ENCODE measurements around the gene HEXA. TPM values are rescaled to one million over a fixed set of nuclear protein-coding genes. Genes with fewer than 3 reads are reported as not detected.
A peak's percentile ranks its signal among the peaks of the same experiment; 100 is the strongest.
"Not testable (repeated sequence)": the region's sequence is repeated elsewhere in the genome, so short reads cannot be mapped to it uniquely, and the experiment has no call there.

Gene HEXA
- total RNA-seq, 1 donor from 2014 or later: 123 TPM

- no peak overlapping the region for H3K4me3 Mint-ChIP-seq (ENCODE audit: unreplicated experiment)
- no peaks in the 10 kb centered on the region for H3K36me3 Mint-ChIP-seq (ENCODE audit: low read depth, unreplicated experiment)
- H3K27me3 Mint-ChIP-seq (ENCODE audit: unreplicated experiment): peaks cover 4% of the 10 kb centered on the region
- H3K4me1 Mint-ChIP-seq (ENCODE audit: unreplicated experiment): no peaks in the 10 kb centered on the region
- no peak for TF ChIP-seq CTCF (IDR thresholded peaks at IDR 0.05; ENCODE audit: unreplicated experiment)
- no peak overlapping the region for H3K27ac Mint-ChIP-seq (ENCODE audit: unreplicated experiment)
- no peak for DNase-seq (ENCODE audit: low spot score)
- no peaks in the 10 kb centered on the region for H3K9me3 Mint-ChIP-seq (ENCODE audit: unreplicated experiment)
Measured at GRCh38 chr15:72389231-72389630, 13.4 kb upstream of the HEXA start.

GRCh38 chr15:72387741-72388140 lies 11.9 kb upstream of the HEXA start:
- H3K4me3 Mint-ChIP-seq (ENCODE audit: unreplicated experiment): no peak overlapping the region
- no peaks in the 10 kb centered on the region for H3K4me1 Mint-ChIP-seq (ENCODE audit: unreplicated experiment)
- no peak for DNase-seq (ENCODE audit: low spot score)
- no peaks in the 10 kb centered on the region for H3K9me3 Mint-ChIP-seq (ENCODE audit: unreplicated experiment)
- TF ChIP-seq CTCF (IDR thresholded peaks at IDR 0.05; ENCODE audit: unreplicated experiment): no peak
- peaks cover 4% of the 10 kb centered on the region for H3K36me3 Mint-ChIP-seq (ENCODE audit: low read depth, unreplicated experiment)
- peaks cover 4% of the 10 kb centered on the region for H3K27me3 Mint-ChIP-seq (ENCODE audit: unreplicated experiment)
- H3K27ac Mint-ChIP-seq (ENCODE audit: unreplicated experiment): no peak overlapping the region

- DNase-seq (ENCODE audit: low spot score): no peak
- Mint-ChIP-seq H3K4me1 (ENCODE audit: unreplicated experiment) (peaks cover 11% of the 10 kb centered on the region), H3K27ac (ENCODE audit: unreplicated experiment) (no peak overlapping the region), H3K4me3 (ENCODE audit: unreplicated experiment) (no peak overlapping the region), H3K27me3 (ENCODE audit: unreplicated experiment) (no peaks in the 10 kb centered on the region), H3K36me3 (ENCODE audit: low read depth, unreplicated experiment) (peaks cover 4% of the 10 kb centered on the region), H3K9me3 (ENCODE audit: unreplicated experiment) (no peaks in the 10 kb centered on the region)
- peak; percentile 26 for TF ChIP-seq CTCF (IDR thresholded peaks at IDR 0.05; ENCODE audit: unreplicated experiment)
Measured at GRCh38 chr15:72382146-72382545, 6.3 kb upstream of the HEXA start.

GRCh38 chr15:72380743-72381142 lies 4.9 kb upstream of the HEXA start:
- Mint-ChIP-seq H3K36me3 (ENCODE audit: low read depth, unreplicated experiment) (peaks cover 4% of the 10 kb centered on the region), H3K27me3 (ENCODE audit: unreplicated experiment) (peaks cover 10% of the 10 kb centered on the region), H3K27ac (ENCODE audit: unreplicated experiment) (no peak overlapping the region), H3K4me1 (ENCODE audit: unreplicated experiment) (peaks cover 22% of the 10 kb centered on the region), H3K9me3 (ENCODE audit: unreplicated experiment) (no peaks in the 10 kb centered on the region), H3K4me3 (ENCODE audit: unreplicated experiment) (no peak overlapping the region)
- no peak for DNase-seq (ENCODE audit: low spot score)
- TF ChIP-seq CTCF (IDR thresholded peaks at IDR 0.05; ENCODE audit: unreplicated experiment): no peak

GRCh38 chr15:72379856-72380430 lies 4.1 kb upstream of the HEXA start:
- no peak for TF ChIP-seq CTCF (IDR thresholded peaks at IDR 0.05; ENCODE audit: unreplicated experiment)
- Mint-ChIP-seq H3K27me3 (ENCODE audit: unreplicated experiment) (peaks cover 16% of the 10 kb centered on the region), H3K9me3 (ENCODE audit: unreplicated experiment) (no peaks in the 10 kb centered on the region), H3K4me1 (ENCODE audit: unreplicated experiment) (peaks cover 30% of the 10 kb centered on the region), H3K4me3 (ENCODE audit: unreplicated experiment) (no peak overlapping the region), H3K36me3 (ENCODE audit: low read depth, unreplicated experiment) (peaks cover 5% of the 10 kb centered on the region), H3K27ac (ENCODE audit: unreplicated experiment) (no peak overlapping the region)
- DNase-seq (ENCODE audit: low spot score): no peak

- Mint-ChIP-seq H3K4me1 (ENCODE audit: unreplicated experiment) (peaks cover 36% of the 10 kb centered on the region), H3K36me3 (ENCODE audit: low read depth, unreplicated experiment) (peaks cover 10% of the 10 kb centered on the region), H3K27me3 (ENCODE audit: unreplicated experiment) (peaks cover 18% of the 10 kb centered on the region)
- H3K27ac Mint-ChIP-seq (ENCODE audit: unreplicated experiment); DNase-seq (ENCODE audit: low spot score); H3K9me3 Mint-ChIP-seq (ENCODE audit: unreplicated experiment); H3K4me3 Mint-ChIP-seq (ENCODE audit: unreplicated experiment): not testable (repeated sequence)
Measured at GRCh38 chr15:72379106-72379505, 3.3 kb upstream of the HEXA start.
